ENCODE data around the gene SORCS2. TPM values are rescaled to one million over a fixed set of nuclear protein-coding genes. Genes with fewer than 3 reads are reported as not detected.

The SORCS2 gene
- total and polyA plus RNA-seq, 2 of the 4 experiments (the other 2 are of a cell fraction), result 0.36 to 0.62 TPM

DNA sequence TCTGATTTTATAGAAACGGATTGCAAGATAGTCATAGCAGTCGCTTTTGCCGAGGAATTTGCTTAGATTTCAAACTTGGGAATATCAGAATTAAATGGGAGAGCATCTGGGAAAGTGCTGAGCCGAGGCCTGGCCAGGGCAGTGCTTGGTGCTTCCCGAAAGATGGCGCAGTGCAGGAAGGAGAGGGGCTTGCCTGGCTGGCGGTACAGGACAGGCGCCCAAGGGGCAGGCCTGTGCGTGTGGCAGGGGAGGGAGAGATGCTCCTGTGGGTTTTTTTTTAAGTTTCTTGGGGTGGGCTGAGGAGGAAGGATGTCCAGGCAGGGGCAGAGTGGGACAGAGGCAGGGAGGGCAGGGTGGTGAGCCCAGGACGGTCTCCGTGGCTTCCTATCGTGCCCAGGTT is 506.2 kb downstream of the SORCS2 start:
- Histone ChIP-seq H3K4me1 (ENCODE audit: control insufficient read depth, insufficient read depth, low read length) (peaks cover 6% of the 10 kb centered on the region; the same call in 1 of the 2 replicates), H3K4me3 (ENCODE audit: insufficient read depth, low read depth, low read length) (no peak overlapping the region), H3K23ac (ENCODE audit: low read depth, low read length) (no peak overlapping the region), H4K5ac (ENCODE audit: low read depth, low read length) (no peak overlapping the region), H3K79me1 (ENCODE audit: low read depth in 1 of 2, low read length in 2 of 2) (no peaks in the 10 kb centered on the region), H2AK5ac (ENCODE audit: low read depth, low read length) (no peak overlapping the region), H3K56ac (ENCODE audit: extremely low read depth, insufficient read depth, low read length) (no peak overlapping the region), H3K14ac (replicated peaks; ENCODE audit: low read depth, low read length) (0 out of 2 replicates have a peak overlapping the region, but pooled peaks have one; percentile 63), H2BK20ac (ENCODE audit: low read depth, low read length) (0 out of 2 replicates have a peak overlapping the region, but pooled peaks have one; percentile 35), H3K27me3 (ENCODE audit: control insufficient read depth, insufficient read depth, low read length) (peaks cover 16% of the 10 kb centered on the region), H2AK9ac (replicated peaks; ENCODE audit: low read depth, low read length, poor library complexity) (no peak overlapping the region), H2BK15ac (ENCODE audit: low read depth, low read length) (no peak overlapping the region), H3K9ac (ENCODE audit: low read depth, low read length) (no peak overlapping the region), H3K4ac (ENCODE audit: low read depth, low read length) (peak overlapping the region; percentile 65; the same call in 1 of the 2 replicates), H3K9me3 (ENCODE audit: control insufficient read depth, insufficient read depth, low read length) (no peaks in the 10 kb centered on the region), H4K8ac (ENCODE audit: low read depth in 2 of 2, low read length in 2 of 2) (no peak overlapping the region), H4K91ac (ENCODE audit: insufficient read depth, low read depth, low read length) (no peak overlapping the region), H3K4me2 (ENCODE audit: low read depth, low read length) (no peak overlapping the region), H3K27ac (ENCODE audit: insufficient read depth, low read length) (no peak overlapping the region), H3K18ac (ENCODE audit: low read depth, low read length) (no peak overlapping the region), H4K20me1 (ENCODE audit: insufficient read depth, low read length) (no peaks in the 10 kb centered on the region), H2AFZ (replicated peaks; ENCODE audit: low read length, poor library complexity) (peak overlapping the region; percentile 62), H3K36me3 (ENCODE audit: control insufficient read depth, insufficient read depth, low read length) (no peaks in the 10 kb centered on the region), H2BK120ac (ENCODE audit: low read depth, low read length) (no peak overlapping the region), H3K9me1 (ENCODE audit: insufficient read depth, low read length) (no peaks in the 10 kb centered on the region), H2BK5ac (ENCODE audit: low read depth, low read length, poor library complexity, severe bottlenecking) (no peak overlapping the region)
- in situ Hi-C loops (cut with MboI; ENCODE audit: low sequenced_read_pairs), result no loop called here
- BruUV-seq (replicated peaks), result no TSS peak
- dilution Hi-C loops (cut with HindIII; ENCODE audit: low sequenced_read_pairs, unreplicated experiment), result no loop called here
- ChIA-PET CTCF (no interaction called here), POLR2A (ENCODE audit: unreplicated experiment) (no interaction called here)
- ATAC-seq (ENCODE audit: low read depth), result no peak
- peak; percentile 11 for DNase-seq
- TF ChIP-seq RAD21 (IDR thresholded peaks at IDR 0.05; ENCODE audit: low read length) (no peak), BHLHE40 (IDR thresholded peaks at IDR 0.05; ENCODE audit: low read depth, low read length) (no peak), MAFK (IDR thresholded peaks at IDR 0.05; ENCODE audit: low read depth, low read length) (no peak), CHD1 (IDR thresholded peaks at IDR 0.05; ENCODE audit: low read depth, low read length) (no peak), NFE2L2 (IDR thresholded peaks at IDR 0.05; ENCODE audit: low read depth, low read length) (no peak), MAZ (IDR thresholded peaks at IDR 0.05; ENCODE audit: borderline replicate concordance, low read depth, low read length) (no peak)
- 73% methylated on average over 8 of the region's 12 CpGs; no CpG with 5 or more reads in 1 of the 2 experiments for WGBS, 2 experiments (ENCODE audit: extremely low coverage in 2 of 2, insufficient read length in 1 of 2)
- intact Hi-C loops (cut with micrococcal nuclease), result no loop called here
